RWPE2 (cell line): ENCODE measurements around the gene CEBPA.

Experiments used
- ATAC-seq: fragments of 200-7000 bp; cut with Tn5 transposase; 3 replicates; pipeline ENCODE4 v1.9.1; 2021; ENCODE audit warnings: low read depth
- DNase-seq: peaks from one replicate; pipeline ENCODE4 v3.0.0-alpha.2; 2020; ENCODE audit warnings: low spot score
- H3K27ac ChIP-seq: fragments of 450-650 bp; 2 replicates; pipeline ENCODE4 v1.5.1; 2017; ENCODE audit warnings: mild to moderate bottlenecking; ENCODE audit not compliant: poor library complexity, severe bottlenecking
- H3K27me3 ChIP-seq: fragments of 250-450 bp; sonication (Bioruptor Pico); 2 replicates; pipeline ENCODE4 v1.5.1; 2021; ENCODE audit warnings: mild to moderate bottlenecking, moderate library complexity; ENCODE audit not compliant: insufficient read depth, poor library complexity, severe bottlenecking
- H3K36me3 ChIP-seq: fragments of 250-450 bp; sonication (Bioruptor Pico); 2 replicates; pipeline ENCODE4 v1.5.1; 2020; ENCODE audit warnings: low read depth, mild to moderate bottlenecking, moderate library complexity
- H3K4me1 ChIP-seq: fragments of 250-450 bp; sonication (Bioruptor Pico); 2 replicates; pipeline ENCODE4 v1.5.1; 2021; ENCODE audit warnings: mild to moderate bottlenecking, moderate library complexity; ENCODE audit not compliant: insufficient read depth, poor library complexity, severe bottlenecking
- H3K4me3 ChIP-seq: fragments of 250-450 bp; sonication (Bioruptor Pico); 2 replicates; pipeline ENCODE4 v1.5.1; 2021; ENCODE audit warnings: mild to moderate bottlenecking, moderate library complexity; ENCODE audit not compliant: severe bottlenecking
- H3K9me3 ChIP-seq: fragments of 250-450 bp; sonication (Bioruptor Pico); 2 replicates; pipeline ENCODE4 v1.5.1; 2021; ENCODE audit warnings: mild to moderate bottlenecking, moderate library complexity; ENCODE audit not compliant: severe bottlenecking
- TF ChIP-seq, protein P1 (sequence below): fragments of 450-650 bp; IDR thresholded peaks from one replicate; pipeline ENCODE4 v1.5.1; 2017; ENCODE audit warnings: mild to moderate bottlenecking, moderate library complexity; ENCODE audit not compliant: poor library complexity, severe bottlenecking

CEBPA gene

GRCh38 chr19:33263325-33264023 lies 38.9 kb downstream of the CEBPA start:
- TF ChIP-seq, protein P1, sequence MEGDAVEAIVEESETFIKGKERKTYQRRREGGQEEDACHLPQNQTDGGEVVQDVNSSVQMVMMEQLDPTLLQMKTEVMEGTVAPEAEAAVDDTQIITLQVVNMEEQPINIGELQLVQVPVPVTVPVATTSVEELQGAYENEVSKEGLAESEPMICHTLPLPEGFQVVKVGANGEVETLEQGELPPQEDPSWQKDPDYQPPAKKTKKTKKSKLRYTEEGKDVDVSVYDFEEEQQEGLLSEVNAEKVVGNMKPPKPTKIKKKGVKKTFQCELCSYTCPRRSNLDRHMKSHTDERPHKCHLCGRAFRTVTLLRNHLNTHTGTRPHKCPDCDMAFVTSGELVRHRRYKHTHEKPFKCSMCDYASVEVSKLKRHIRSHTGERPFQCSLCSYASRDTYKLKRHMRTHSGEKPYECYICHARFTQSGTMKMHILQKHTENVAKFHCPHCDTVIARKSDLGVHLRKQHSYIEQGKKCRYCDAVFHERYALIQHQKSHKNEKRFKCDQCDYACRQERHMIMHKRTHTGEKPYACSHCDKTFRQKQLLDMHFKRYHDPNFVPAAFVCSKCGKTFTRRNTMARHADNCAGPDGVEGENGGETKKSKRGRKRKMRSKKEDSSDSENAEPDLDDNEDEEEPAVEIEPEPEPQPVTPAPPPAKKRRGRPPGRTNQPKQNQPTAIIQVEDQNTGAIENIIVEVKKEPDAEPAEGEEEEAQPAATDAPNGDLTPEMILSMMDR, result no peak
- ATAC-seq, result no peak
- H3K4me1 ChIP-seq, result no peaks in the 10 kb centered on the region
- no peaks in the 10 kb centered on the region for H3K9me3 ChIP-seq
- DNase-seq, result no peak
- H3K36me3 ChIP-seq, result no peaks in the 10 kb centered on the region
- no peak overlapping the region for H3K27ac ChIP-seq
- no peaks in the 10 kb centered on the region for H3K27me3 ChIP-seq
- no peak overlapping the region for H3K4me3 ChIP-seq

DNA sequence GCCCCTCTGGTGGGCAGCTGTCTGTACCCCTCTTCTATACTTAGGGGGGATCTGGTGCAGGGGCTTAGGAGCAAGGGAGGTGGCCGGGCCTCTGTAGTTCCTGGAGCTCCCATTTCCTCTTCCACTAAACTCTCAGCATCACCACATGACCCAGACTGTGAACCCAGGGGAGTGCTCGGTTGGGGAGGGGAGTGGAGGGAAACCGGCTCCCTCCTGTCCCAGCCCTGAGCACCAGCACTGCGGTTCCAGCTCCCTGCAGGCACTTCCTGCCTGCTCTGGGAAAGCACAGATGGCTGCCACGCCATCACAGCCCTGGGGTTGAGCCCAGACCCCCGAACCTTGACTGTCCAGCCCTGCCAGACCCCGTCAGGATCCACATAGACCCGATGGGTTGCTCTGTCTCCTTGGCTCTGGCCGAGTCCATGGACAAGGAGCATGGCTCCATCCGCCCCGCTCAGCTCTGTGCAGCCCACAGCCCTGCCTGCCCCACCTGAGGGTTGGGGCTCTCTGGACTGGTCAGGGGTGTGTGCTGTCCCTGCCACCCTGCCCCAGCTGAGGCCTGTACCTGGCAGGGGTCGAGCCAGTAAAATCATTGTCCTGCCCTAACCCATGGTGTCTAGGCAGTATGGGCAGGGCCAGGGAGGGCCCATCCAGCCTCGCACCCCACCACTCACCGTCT lies 40.7 kb downstream of the CEBPA start:
- Histone ChIP-seq H3K27me3 (no peaks in the 10 kb centered on the region), H3K9me3 (no peaks in the 10 kb centered on the region), H3K36me3 (no peaks in the 10 kb centered on the region), H3K4me3 (no peak overlapping the region), H3K4me1 (no peaks in the 10 kb centered on the region), H3K27ac (no peak overlapping the region)
- TF ChIP-seq, protein P1, result no peak
- no peak for DNase-seq
- no peak for ATAC-seq

GRCh38 chr19:33260628-33261418 lies 41.5 kb downstream of the CEBPA start:
- ATAC-seq (no peak), DNase-seq (no peak)
- Histone ChIP-seq H3K9me3 (no peaks in the 10 kb centered on the region), H3K4me1 (no peaks in the 10 kb centered on the region), H3K27ac (no peak overlapping the region), H3K27me3 (no peaks in the 10 kb centered on the region), H3K36me3 (no peaks in the 10 kb centered on the region), H3K4me3 (no peak overlapping the region)
- TF ChIP-seq, protein P1, result no peak

- no peak overlapping the region for H3K27ac ChIP-seq
- H3K36me3 ChIP-seq, result no peaks in the 10 kb centered on the region
- no peaks in the 10 kb centered on the region for H3K4me1 ChIP-seq
- H3K9me3 ChIP-seq, result no peaks in the 10 kb centered on the region
- no peak overlapping the region for H3K4me3 ChIP-seq
- TF ChIP-seq, protein P1, result no peak
- DNase-seq (no peak), ATAC-seq (no peak)
- H3K27me3 ChIP-seq, result no peaks in the 10 kb centered on the region
Measured at GRCh38 chr19:33259539-33259938, 42.8 kb downstream of the CEBPA start.
